CD8-positive, alpha-beta memory T cell (primary cell): Measurements from ENCODE around the gene PRR7. TPM values are rescaled to one million over a fixed set of nuclear protein-coding genes. Genes with fewer than 3 reads are reported as not detected.
A peak's percentile ranks its signal among the peaks of the same experiment; 100 is the strongest.

Experiments used
- CTCF ChIA-PET: fragments of 350-600 bp; sonication (Branson Sonifier 250); formaldehyde crosslinking; loops from one replicate; lab custom pipeline; 2021; ENCODE audit warnings: antibody characterized with exemption; lab: Charles Lee
- POLR2A ChIA-PET: fragments of 350-600 bp; sonication (Branson Sonifier 250); formaldehyde crosslinking; loops from one replicate; lab custom pipeline; 2021; ENCODE audit warnings: antibody characterized with exemption; lab: Charles Lee
- DNase-seq, 5 donors: peaks; one replicate each; pipeline versions ENCODE4 v3.0.0 to v3.0.0-alpha.2; 2020 to 2022; ENCODE audit warnings: mixed read lengths in 1 of 5
- H3K27ac ChIP-seq: one replicate; pipeline ENCODE4 v1.7.0; 2013; ENCODE audit warnings: low read depth, mild to moderate bottlenecking, low read length, moderate library complexity
- H3K27me3 ChIP-seq: 2 replicates; pipeline ENCODE4 v1.7.0; 2013; ENCODE audit warnings: low read length, mild to moderate bottlenecking; ENCODE audit not compliant: insufficient read depth, poor library complexity, severe bottlenecking
- H3K36me3 ChIP-seq: 2 replicates; pipeline ENCODE4 v1.7.0; 2013; ENCODE audit warnings: mild to moderate bottlenecking, low read length, moderate library complexity; ENCODE audit not compliant: insufficient read depth
- H3K4me1 ChIP-seq: 2 replicates; pipeline ENCODE4 v1.7.0; 2013; ENCODE audit warnings: mild to moderate bottlenecking, low read length, moderate library complexity; ENCODE audit not compliant: insufficient read depth
- H3K4me3 ChIP-seq: 2 replicates; pipeline ENCODE4 v1.7.0; 2013; ENCODE audit warnings: mild to moderate bottlenecking, low read length
- H3K9me3 ChIP-seq: 2 replicates; pipeline ENCODE4 v1.7.0; 2013; ENCODE audit warnings: mild to moderate bottlenecking, low read length
- H3K27ac Mint-ChIP-seq, 8 donors: one replicate each; pipeline ENCODE4 v1.8.0; 2020 to 2021; ENCODE audit warnings: mixed read lengths in 8 of 8, mild to moderate bottlenecking in 6 of 8, inconsistent platforms in 3 of 8, moderate library complexity in 3 of 8
- H3K27me3 Mint-ChIP-seq, 2 donors: one replicate each; pipeline ENCODE4 v1.8.0; 2020 to 2021; ENCODE audit warnings: mixed read lengths in 2 of 2, mild to moderate bottlenecking in 1 of 2, moderate library complexity in 1 of 2
- H3K36me3 Mint-ChIP-seq, 3 donors: one replicate each; pipeline ENCODE4 v1.8.0; 2020 to 2021; ENCODE audit warnings: mixed read lengths in 3 of 3, inconsistent platforms in 1 of 3, mild to moderate bottlenecking in 1 of 3
- H3K4me1 Mint-ChIP-seq, 3 donors: one replicate each; pipeline ENCODE4 v1.8.0; 2020 to 2021; ENCODE audit warnings: mixed read lengths in 3 of 3, inconsistent platforms in 1 of 3, mild to moderate bottlenecking in 1 of 3
- H3K4me3 Mint-ChIP-seq, 7 donors: one replicate each; pipeline ENCODE4 v1.8.0; 2020 to 2021; ENCODE audit warnings: mixed read lengths in 7 of 7, mild to moderate bottlenecking in 6 of 7, moderate library complexity in 4 of 7, inconsistent platforms in 2 of 7
- H3K9me3 Mint-ChIP-seq, 5 donors: one replicate each; pipeline ENCODE4 v1.8.0; 2020 to 2022; ENCODE audit warnings: mixed read lengths in 5 of 5, mild to moderate bottlenecking in 3 of 5, moderate library complexity in 2 of 5, inconsistent platforms in 1 of 5
- polyA plus RNA-seq: library from polyadenylated mRNA; unstranded; fragments of 300-500 nt; fragmentation: Illumina TruSeq; gene quantifications from one replicate; pipeline ENCODE4 v1.2.3, GENCODE V29; 2021
- total RNA-seq, 2 experiments: library from RNA; stranded (reverse); gene quantifications; one replicate each; pipeline ENCODE4 v1.2.3, GENCODE V29; 2021

The PRR7 gene
- total and polyA plus RNA-seq, 3 experiments from 2014 or later: 14.7 to 22.1 (median 15.3) TPM

DNA sequence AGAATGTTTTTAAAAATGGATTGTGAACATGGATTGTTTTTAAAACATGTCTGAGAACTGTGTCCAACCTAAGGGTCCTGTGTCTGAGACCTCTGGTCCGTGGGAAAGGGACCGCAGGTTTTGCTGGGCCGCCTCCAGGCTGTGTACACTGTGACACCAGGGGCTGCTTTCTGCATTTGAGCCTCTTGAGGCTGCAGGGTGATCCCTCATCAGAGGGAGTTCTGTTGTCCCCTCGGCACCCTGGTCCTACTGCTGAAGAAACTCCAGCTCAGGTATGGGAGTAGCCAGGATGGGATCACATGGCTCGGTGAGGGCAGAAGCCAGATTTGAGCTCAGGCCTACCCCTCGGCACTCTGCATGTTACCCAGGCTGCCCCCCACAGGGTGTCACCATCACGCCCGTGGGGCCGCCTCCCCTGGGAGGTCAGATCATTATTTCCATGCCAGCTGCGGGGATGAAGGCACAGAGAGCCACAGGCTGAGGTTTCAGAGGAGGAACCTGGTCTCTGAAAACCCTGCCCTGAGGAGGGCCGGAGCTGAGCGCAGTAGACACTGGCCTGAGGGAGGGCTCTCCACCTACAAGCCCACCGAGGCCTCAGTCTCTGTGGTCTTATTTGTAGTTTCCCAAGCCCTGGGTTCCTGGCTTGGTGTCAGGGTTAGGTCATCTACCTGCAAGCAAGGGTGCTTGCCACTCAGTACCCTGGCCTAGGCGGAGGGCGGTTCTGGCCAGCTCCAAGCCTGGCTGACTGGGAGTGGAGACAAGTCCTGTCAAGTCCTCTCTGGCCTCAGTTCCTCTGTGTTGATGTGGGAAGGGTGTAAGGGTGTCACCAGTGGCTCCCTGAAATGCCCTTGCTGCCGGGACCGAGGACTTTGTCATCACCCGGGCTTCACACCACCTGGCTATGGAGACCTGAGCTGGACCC lies 2.8 kb downstream of the PRR7 start:
- H3K36me3 Mint-ChIP-seq: peaks cover 0 to 2% (median 0%) of the 10 kb centered on the region in 3 donors
- peaks cover 0 to 3% of the 10 kb centered on the region in 2 donors for H3K27me3 Mint-ChIP-seq
- Histone ChIP-seq H3K9me3 (no peaks in the 10 kb centered on the region), H3K4me1 (peaks cover 45% of the 10 kb centered on the region), H3K27me3 (no peaks in the 10 kb centered on the region), H3K4me3 (no peak overlapping the region), H3K36me3 (no peaks in the 10 kb centered on the region), H3K27ac (no peak overlapping the region)
- peak in 1 of 5 donors; percentile 47 for DNase-seq
- H3K9me3 Mint-ChIP-seq: no peaks in the 10 kb centered on the region
- H3K4me1 Mint-ChIP-seq: peaks cover 40 to 56% (median 41%) of the 10 kb centered on the region in 3 donors
- ChIA-PET CTCF (interaction anchor here (0.9 to 20.8 kb wide), 7 partner anchors 10 to 139 kb away, joined by 3 to 326 read pairs (median 6); partner anchors contain the start of genes F12, GRK6 and PFN3), POLR2A (interaction anchor here (2.4 to 8.6 kb wide), 4 partner anchors 18 to 46 kb away, joined by 10 to 154 read pairs (median 75); partner anchors contain the start of gene GRK6)
- peak overlapping the region in 4 of 8 donors; percentile 29 to 97 (median 48) for H3K27ac Mint-ChIP-seq
- H3K4me3 Mint-ChIP-seq: peak overlapping the region in 3 of 7 donors; percentile 32 to 82 (median 81)

DNA sequence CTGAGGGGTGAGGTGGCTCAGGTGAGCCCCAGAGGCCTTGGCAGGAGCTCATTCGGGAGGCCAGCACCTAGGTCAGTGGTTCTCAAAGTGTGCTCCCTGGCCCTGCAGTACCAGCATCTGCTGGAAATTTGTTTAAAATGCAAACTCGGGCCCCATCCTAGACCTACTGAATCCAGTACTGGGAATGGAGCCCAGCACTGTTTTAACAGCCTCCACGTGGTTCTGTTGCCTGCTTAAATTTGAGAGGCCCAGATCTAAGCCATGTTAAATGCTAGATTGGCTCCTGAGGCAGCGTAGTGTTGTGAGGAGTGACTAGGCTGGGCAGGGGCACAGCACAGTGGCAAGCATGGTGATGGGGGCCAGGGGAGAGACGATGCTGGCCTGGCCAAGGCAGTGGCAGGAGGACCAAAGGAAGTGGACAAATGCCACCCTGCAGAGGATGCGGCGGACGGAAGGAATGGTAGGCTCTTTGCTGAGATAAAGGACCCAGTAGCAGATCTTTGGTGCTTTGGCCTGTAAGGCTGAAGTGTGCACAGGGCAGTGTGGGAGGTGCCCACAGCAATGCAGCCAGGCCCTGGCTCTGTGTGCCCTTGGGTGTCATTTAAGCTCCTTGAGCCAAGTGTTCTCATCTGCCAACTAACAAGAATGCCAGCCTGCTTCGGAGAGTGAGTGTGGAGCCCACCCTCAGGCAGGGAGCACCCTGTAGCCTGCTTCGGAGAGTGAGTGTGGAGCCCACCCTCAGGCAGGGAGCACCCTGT lies 4.2 kb downstream of the PRR7 start:
- DNase-seq: no peak
- peaks cover 0 to 2% (median 0%) of the 10 kb centered on the region in 3 donors for H3K36me3 Mint-ChIP-seq
- H3K27ac Mint-ChIP-seq: peak overlapping the region in 4 of 8 donors; percentile 38 to 97 (median 73)
- H3K4me3 Mint-ChIP-seq: peak overlapping the region in 1 of 7 donors; percentile 62
- Histone ChIP-seq H3K9me3 (no peaks in the 10 kb centered on the region), H3K36me3 (no peaks in the 10 kb centered on the region), H3K4me3 (no peak overlapping the region), H3K27me3 (no peaks in the 10 kb centered on the region), H3K4me1 (peaks cover 32% of the 10 kb centered on the region), H3K27ac (no peak overlapping the region)
- ChIA-PET POLR2A (interaction anchor here (0.6 to 8.2 kb wide), 5 partner anchors 19 to 47 kb away, joined by 3 to 112 read pairs (median 10); partner anchors contain the start of gene GRK6), CTCF (interaction anchor here (15.5 to 20.8 kb wide), 3 partner anchors 22 to 61 kb away, joined by 281 to 326 read pairs (median 307); partner anchors contain the start of genes F12, GRK6 and PFN3)
- peaks cover 27 to 41% (median 28%) of the 10 kb centered on the region in 3 donors for H3K4me1 Mint-ChIP-seq
- no peaks in the 10 kb centered on the region for H3K9me3 Mint-ChIP-seq
- H3K27me3 Mint-ChIP-seq: peaks cover 0 to 3% of the 10 kb centered on the region in 2 donors

DNA sequence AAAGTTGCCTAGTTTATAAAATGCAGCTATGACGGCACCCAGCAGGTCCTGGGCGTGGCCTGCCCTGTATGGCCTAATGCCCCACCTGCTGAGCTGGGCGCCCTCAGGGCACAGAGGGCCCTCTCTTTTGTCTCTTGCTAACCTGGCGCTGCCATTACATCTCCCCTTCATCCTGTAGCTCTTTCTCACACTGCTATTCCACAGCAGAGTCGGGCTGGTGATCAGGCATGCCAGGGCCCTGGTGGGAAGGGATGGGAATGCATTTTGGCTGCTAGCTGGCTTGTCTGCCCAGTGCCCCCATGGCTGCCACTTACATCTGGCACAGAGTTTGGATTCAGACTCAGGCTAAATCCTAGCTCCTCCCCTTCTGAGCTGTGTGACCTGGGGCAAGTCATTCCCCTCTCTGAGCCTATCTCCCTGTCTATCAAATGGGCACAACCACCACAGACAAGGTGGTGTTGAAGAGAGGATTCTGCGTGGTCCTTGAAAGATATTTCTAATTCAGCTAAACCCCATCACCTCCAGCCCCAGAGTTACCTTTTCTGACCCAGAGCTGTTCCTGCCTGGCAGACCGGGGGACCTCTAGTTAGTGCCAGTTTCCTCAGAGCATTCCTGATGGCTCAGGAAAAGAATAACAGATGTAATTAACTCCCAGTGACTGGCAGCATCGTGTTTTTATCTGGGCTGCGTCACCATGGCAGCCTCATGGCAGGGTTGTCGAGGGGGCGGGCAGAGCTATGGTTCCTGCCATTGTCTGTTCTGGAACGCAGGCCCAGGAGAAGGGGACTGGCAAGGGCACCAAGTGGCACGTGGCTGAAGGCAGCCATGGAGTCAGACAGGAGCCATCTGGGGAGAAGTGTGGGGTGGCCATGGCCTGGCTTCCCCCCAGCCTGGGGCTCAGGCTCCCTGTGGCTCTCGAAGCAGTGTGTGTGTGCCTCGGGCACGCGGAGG lies 6.3 kb downstream of the PRR7 start:
- POLR2A ChIA-PET: interaction anchor here (1.2 to 6.8 kb wide), 6 partner anchors 8 to 63 kb away, joined by 3 to 112 read pairs (median 33); partner anchors contain the start of genes GRK6 and PRR7

DNA sequence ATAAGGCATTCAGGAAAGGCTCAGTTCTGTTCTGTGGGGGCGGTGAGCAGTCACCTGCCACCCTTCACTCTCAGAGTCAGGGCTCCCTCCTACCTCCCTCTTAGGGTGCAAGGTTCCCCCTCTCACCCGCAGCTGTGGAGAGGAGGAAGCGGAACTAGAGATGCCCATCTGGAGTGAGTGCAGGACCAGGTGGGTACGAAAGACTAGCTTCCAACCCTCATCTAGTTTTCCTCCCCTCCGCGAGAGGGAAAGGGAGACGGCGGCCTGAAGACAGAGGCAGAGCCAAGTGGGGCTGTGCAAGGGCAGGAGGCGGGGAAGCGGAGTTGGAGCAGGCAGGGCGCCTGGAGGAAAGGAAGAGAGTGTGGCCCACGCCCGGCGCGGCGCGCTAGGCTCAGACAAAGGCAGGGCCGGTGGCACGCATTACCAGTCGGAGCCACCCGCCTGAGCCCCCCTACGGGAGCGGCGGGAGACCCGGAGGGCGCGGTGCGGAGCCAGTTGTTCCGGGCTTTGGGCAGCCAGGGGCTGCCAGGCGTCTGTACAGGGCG lies 7.3 kb downstream of the PRR7 start:
- Histone ChIP-seq H3K4me1 (peaks cover 20% of the 10 kb centered on the region), H3K4me3 (no peak overlapping the region), H3K27me3 (no peaks in the 10 kb centered on the region), H3K36me3 (no peaks in the 10 kb centered on the region), H3K9me3 (no peaks in the 10 kb centered on the region), H3K27ac (no peak overlapping the region)
- H3K4me3 Mint-ChIP-seq: peak overlapping the region; percentile 50 to 87 (median 70)
- no peaks in the 10 kb centered on the region for H3K9me3 Mint-ChIP-seq
- DNase-seq: no peak
- H3K27me3 Mint-ChIP-seq: peaks cover 0 to 4% of the 10 kb centered on the region in 2 donors
- peaks cover 19 to 32% (median 19%) of the 10 kb centered on the region in 3 donors for H3K4me1 Mint-ChIP-seq
- ChIA-PET CTCF (interaction anchor here (1.0 to 20.8 kb wide), 18 partner anchors 10 to 145 kb away, joined by 4 to 326 read pairs (median 12); partner anchors contain the start of genes DBN1, F12, GRK6 and MXD3), POLR2A (interaction anchor here (1.5 to 6.8 kb wide), 6 partner anchors 9 to 64 kb away, joined by 5 to 112 read pairs (median 33); partner anchors contain the start of genes GRK6 and PRR7)
- H3K36me3 Mint-ChIP-seq: peaks cover 0 to 7% (median 2%) of the 10 kb centered on the region in 3 donors
- H3K27ac Mint-ChIP-seq: peak overlapping the region; percentile 47 to 94 (median 84)

More for the DNA sequence above, 6.3 kb downstream of the PRR7 start:
- CTCF ChIA-PET: interaction anchor here (0.8 to 20.8 kb wide), 14 partner anchors 9 to 145 kb away, joined by 3 to 326 read pairs (median 31); partner anchors contain the start of genes DBN1, F12, GRK6 and PDLIM7
- Mint-ChIP-seq H3K4me1 (peaks cover 25 to 41% (median 28%) of the 10 kb centered on the region in 3 donors), H3K27ac (peak overlapping the region in 6 of 8 donors; percentile 69 to 94 (median 82)), H3K4me3 (peak overlapping the region in 6 of 7 donors; percentile 34 to 85 (median 56)), H3K36me3 (peaks cover 0 to 7% (median 2%) of the 10 kb centered on the region in 3 donors), H3K9me3 (no peaks in the 10 kb centered on the region), H3K27me3 (peaks cover 0 to 4% of the 10 kb centered on the region in 2 donors)
- Histone ChIP-seq H3K4me1 (peaks cover 28% of the 10 kb centered on the region), H3K4me3 (no peak overlapping the region), H3K27ac (no peak overlapping the region), H3K9me3 (no peaks in the 10 kb centered on the region), H3K27me3 (no peaks in the 10 kb centered on the region), H3K36me3 (no peaks in the 10 kb centered on the region)
- DNase-seq: no peak

DNA sequence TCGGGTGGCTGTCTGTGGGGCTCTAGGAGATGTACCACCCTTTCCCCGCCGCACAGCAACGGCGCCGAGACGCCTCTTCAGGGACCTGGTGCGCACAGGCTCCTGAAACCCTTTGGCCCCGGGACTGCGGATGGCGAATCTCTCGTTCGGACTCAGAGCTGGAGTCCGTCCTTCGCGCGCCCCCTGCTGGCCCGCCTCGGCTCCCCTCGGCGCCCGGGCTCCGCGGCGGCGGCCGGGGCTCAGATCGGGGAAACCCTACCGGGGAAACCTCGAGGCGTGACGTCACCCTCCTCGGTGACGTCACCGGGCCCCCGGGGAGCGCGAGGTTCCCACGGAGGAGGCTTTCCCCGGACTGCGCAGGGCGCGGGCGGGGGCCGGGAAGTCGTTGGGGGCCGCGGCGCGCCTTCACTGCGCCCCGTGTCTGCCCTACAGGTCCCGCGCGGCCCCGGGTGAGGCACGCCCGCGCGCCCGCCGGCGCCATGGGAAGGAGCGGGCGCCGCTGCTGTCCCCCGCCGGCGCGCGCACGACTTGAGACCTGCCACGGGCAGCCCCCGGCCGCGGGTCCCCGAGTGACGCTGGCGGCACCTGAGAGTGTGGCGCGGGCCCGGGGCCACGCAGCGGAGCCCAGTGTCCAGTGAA lies 7.9 kb downstream of the PRR7 start:
- H3K4me1 Mint-ChIP-seq: peaks cover 19 to 32% (median 19%) of the 10 kb centered on the region in 3 donors
- Histone ChIP-seq H3K36me3 (no peaks in the 10 kb centered on the region), H3K27ac (peak overlapping the region; percentile 87), H3K4me3 (peak overlapping the region; percentile 59), H3K27me3 (no peaks in the 10 kb centered on the region), H3K4me1 (peaks cover 20% of the 10 kb centered on the region), H3K9me3 (no peaks in the 10 kb centered on the region)
- H3K27ac Mint-ChIP-seq: peak overlapping the region in 7 of 8 donors; percentile 66 to 97 (median 85)
- ChIA-PET POLR2A (interaction anchor here (0.6 to 6.8 kb wide), 15 partner anchors 9 to 453 kb away, joined by 3 to 112 read pairs (median 11); partner anchors contain the start of genes GRK6, PDLIM7 and PRR7), CTCF (interaction anchor here (0.9 to 20.8 kb wide), 33 partner anchors 10 to 146 kb away, joined by 3 to 326 read pairs (median 7); partner anchors contain the start of genes DBN1, DDX41, F12 and GRK6)
- H3K9me3 Mint-ChIP-seq: no peaks in the 10 kb centered on the region
- peaks cover 0 to 4% of the 10 kb centered on the region in 2 donors for H3K27me3 Mint-ChIP-seq
- DNase-seq: peak; percentile 90 to 97 (median 95)
- peaks cover 0 to 8% (median 2%) of the 10 kb centered on the region in 3 donors for H3K36me3 Mint-ChIP-seq
- peak overlapping the region; percentile 46 to 93 (median 89) for H3K4me3 Mint-ChIP-seq
